Umbilical cord (tissue), 2 donors: ENCODE measurements around the gene LSP1. TPM values are rescaled to one million over a fixed set of nuclear protein-coding genes. Genes with fewer than 3 reads are reported as not detected.

Experiments
- DNase-seq: peaks from one replicate; pipeline ENCODE4 v3.0.0-alpha.2; 2015; ENCODE audit warnings: low spot score
- total RNA-seq: library from RNA; depleted of rRNA; stranded (reverse); fragments of >200 nt; gene quantifications from one replicate; pipeline ENCODE4 v1.2.3, GENCODE V29; 2014; ENCODE audit warnings: low replicate concordance; ENCODE audit not compliant: insufficient read depth

The LSP1 gene
- total RNA-seq, 1 donor from 2014 or later = 85.5 TPM

DNA sequence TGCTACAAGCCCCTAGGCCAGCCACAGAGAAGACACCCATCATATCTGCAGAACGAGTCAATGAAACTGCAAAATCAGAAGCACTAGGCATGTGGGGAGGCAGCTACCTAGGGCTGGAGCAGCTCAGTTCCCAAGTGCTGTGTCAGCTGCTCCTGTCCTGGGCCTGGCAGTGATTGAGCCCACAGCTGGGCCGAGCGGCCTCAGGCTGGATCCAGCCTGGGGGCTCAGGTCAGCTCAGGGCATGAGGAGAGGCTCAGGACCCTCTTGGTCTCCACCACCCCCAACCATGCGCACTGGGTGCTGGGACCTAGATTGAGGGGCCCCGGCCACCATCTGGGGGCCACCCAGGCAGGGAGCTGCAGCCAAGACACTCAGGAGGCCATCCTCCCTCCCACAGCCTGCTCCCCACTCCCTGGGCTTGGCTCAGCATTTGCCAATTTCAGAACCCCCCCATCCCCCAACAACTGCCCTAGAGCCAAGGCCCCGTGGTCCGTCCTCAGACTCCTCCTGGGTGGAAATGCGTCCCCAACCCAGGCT, 64.2 kb downstream of the LSP1 start:
- no peak for DNase-seq

DNA sequence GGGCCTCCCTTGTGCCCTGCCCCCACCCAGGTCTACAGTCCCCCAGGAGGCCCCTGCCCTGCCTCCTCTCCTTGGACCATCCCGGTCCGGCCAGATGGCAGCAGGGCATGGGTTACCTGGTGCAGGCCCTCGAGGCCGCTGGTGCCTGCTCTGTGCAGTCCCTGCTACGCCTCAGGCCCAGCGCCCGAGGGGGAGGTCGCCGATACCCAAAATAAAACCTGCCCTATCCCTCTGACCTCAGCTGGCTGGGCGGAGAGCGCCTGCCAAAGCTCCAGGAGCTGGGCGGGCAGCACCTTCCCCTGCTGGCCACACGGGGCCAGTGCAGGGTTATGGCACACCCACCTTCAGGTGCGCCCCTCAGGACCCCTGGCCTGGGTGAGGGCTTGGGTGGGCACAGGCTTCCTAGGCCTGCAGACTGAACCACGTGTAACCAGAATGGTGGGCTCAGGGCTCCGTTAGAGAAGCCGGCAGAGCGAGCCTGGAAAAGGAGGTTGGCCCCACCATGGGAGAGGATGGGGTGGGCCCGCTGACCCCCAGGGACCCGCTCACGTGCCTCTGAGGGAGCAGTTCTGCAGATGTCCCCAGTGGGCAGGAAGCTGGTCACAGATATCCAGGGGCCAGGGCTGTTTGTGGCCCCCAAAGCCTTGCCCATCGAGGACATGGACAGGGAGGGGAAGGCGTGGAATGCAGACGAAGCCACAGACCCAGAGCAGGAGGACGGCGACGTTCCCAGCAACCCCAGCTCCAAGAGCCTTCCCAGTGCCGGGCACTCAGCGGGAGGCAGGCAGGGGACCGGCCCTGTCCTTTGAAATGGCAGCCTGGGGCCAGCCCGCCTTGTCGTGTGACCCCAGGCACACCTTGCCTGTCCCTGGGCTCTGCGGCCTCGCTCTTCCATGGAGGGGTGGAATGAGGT, 64.9 kb downstream of the LSP1 start:
- DNase-seq = no peak

DNA sequence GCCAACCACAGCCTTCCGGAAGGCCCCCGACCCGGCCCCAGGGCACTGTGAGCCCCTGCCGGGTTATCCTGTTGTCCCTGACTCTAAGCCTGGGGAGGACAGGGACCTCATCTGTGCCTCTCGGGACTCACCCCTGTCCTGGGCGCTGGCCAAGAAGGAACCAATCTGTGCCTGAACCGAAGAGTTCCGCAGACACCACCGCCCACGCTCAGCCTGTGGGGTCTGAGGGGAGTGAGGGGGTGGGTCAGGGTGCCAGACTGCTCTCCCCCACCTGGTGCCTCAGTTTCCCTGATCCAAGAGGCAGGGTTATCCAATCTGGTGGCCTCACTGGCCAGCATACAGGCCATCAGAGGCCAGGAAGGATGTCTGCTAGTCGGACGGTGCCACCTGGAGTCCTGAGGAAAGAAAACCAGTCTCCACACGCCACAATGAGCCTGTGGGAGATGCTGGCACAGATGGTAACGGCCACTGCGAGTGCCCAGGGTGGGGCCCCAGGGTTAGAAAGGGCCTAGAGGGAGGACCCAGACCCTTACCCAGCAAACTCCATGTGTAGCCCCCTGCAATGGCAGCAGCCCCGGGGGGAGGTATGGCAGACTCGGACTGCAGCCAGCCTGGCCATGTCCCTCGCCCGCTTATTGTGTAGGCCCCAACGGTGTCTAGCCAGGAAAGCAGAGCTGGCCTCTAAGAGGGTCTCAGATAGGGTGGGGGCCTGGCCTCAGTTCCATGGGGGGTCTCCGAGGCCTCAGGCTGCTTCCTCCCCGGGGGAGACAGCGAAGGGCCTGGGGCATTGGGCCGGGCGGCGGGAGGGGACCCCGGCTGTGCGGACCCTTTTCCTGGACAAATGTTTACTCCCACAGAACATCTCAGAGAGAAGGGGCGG, 65.8 kb downstream of the LSP1 start:
- DNase-seq = no peak

DNA sequence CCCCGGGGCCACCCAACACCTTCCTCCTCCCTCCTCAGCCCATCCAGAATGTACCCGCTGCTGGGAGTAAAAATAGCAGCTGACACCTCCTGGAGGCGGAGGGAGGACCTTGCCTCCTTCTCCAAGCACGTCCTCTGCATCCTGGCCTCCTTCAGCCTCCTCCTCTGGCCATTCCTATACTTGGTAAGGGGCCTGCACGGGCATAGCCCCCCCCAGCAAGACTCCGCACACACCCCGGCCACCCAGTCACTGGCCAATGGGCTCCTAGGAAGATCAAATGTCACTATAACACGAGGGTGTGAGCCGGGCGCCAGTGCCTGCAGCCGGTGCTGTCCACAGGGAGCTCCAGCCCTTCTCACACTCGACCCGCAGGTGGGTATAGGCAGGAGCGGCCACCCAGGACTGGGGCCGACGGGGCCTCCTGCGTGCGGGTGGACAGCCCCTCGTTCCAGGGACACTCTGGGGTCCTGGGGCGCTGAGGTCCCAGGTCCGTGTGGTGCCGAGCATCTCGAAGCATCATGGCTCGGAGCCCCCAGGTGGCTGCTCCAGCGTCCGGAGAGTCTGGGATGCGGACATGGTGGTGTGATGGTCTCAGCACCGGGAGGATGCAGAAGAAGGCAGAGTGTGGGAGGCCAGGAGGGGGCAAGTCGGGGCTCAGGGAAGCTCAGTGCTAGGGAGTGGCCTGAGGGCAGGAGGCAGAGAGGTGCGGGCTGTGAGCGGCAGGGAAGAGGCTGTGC, 66.7 kb downstream of the LSP1 start, which contains the start of gene TNNT3:
Gene TNNT3 (plus strand): TSS at position 313 of the 737 bp plus-strand sequence. CDS start 3,172 bp downstream, outside the sequence.
- DNase-seq = no peak

DNA sequence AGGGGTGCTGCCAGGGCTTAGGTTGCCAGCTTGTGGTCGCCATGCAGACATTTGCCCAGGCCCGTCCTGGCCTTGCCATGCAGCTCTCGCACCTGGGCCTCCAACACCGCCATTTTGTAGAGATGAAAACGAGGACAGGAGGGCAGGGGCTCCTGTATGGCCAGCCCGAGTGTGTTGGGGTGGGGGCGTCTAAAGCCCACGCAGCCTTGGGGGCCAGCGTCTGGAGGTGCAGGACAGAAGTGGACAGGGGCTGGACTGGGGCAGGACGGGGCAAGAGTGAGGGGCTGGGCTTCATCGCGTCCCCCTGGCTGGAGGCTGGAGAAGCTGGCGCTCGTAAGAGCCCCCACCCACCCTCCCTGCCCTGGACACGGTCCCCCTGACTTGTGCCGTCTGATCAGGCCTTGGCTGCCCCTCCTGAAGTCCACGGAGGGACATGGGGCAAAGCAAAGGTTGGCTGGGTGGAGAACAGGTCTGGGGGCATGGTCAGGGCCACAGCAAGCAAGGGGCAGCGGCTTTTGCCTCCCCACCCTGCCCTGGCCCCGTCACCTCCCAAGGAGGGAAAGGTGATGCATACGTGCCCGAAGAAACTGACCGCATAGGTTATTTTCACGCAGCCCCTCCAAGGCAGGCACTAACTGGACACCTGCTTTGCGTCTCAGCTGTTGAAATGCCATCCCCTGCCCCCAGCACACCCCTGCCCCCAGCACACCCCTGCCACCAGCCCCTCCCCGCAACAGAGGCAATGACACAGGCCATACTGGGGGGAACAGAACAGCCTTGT, 67.4 kb downstream of the LSP1 start:
- DNase-seq = no peak

DNA sequence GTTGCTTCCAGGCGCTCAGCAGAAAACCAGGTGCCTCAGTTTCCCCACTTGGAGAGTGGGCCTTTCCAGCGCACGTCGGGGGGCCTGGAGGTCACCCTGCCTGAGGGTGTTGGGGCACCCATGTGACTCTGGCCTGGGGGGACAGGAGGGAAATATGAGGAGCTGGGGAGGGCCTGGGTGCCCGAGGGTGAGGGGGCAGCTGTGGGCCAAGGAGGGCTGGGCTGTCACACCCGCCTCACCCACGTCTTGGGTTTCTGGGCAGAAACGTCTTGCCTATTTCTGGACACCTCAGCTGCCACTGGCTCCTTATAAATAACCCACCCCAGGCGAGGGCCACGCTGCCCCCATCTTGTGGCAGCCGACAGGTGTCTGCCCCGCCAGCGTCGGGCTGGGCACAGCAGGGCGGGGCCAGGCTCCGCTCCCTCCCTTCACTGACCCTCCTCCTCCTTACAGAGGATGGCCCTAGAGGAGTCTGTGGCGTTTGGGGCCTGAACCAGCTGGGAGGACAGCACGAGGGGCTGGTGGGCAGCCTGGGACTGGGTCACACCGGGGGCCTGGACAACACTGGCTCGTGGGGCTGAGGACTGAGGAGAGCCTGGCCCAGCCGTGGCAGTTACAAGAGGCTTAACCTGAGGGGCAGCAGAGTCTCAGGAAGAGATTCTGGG, 68.2 kb downstream of the LSP1 start:
- DNase-seq = no peak

DNA sequence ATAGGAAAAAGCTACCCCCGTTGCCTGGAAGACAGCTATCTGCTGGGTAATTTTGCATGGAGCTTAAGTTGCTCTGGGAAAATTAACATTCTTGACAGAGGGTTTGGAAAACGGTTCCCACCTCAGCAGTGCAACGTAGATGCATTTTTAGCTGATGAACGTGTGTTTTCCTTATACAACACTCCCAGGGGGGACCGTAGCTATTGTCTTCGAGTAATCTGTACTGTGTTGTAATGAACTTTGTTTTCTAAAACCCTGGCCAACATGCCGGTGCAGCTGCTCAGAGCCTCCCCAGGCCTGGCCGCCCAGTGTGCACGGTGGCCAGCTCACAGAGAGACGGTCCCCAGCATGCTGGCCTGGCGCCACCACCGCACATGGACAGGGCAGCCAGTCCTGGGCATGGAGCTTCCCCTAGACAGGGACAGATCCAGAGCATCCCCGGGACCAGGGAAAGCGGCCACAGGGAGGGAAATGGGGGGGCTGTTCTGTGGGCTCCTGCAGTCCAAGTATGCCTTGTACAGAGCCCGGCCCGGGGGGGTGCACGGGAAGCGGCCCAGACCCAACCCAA, 68.8 kb downstream of the LSP1 start:
- no peak for DNase-seq

DNA sequence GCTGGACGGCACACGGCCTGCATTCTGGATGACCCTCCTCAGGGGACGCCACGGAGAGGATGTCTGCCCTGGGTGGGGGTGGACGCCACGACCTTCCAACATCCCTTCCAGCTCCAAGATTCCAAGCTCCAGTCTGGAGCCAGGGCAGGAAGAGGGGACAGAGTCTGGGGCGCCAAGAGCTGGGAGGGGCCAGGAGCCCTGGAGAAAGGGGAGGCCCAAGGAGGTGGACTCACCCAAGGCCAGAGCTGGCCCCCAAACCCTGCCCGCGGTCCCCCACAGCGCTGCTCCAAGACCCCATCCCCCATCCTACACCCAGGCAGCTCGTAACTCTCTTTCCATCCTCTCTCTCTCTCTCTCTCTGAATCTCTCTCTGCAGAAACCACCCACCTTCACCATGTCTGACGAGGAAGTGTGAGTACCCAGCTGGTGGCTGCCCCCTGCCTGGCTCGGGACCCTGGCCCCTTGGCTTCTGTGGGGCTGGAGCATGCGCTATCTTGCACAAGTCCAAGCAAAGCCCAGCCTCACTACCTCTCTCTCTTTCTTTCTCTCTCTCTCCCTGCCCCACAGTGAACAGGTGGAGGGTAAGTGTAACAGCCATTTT, 69.7 kb downstream of the LSP1 start:
- DNase-seq = no peak

DNA sequence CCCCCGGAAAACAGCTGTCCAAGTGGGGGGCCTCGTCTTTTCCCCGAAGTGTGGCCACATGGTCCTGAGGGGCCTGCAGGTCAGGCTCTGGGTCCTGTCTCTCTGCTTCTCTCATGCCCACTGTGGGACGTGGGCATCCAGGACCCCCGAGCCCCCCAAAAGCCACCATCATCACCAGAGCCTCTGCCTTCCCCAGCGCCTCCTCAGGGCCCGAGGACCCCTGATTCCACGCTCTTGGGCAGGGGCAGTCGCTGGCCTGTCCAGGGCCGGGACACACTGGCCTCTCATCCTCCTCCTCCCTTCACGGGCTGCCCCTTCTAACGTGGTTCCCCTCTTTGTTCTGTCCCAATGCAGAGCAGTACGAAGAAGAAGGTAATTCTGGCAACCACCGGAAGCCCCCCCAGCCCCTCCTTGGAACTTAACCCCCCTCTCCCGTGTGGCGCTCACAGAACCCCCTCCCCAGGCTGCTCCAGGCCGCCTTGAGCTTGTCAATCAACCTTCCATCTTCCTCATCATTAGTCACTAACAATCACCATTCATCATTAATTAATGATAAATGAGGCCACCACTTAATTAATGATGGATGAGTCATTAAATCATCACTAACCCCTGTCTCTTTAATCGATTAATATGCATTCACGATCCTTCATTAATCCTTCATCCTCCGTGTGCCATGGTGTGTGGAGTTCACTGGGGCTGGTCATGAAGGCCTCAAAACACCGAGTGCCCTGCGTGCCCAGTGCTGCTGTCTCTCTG, 70.5 kb downstream of the LSP1 start:
- no peak for DNase-seq

DNA sequence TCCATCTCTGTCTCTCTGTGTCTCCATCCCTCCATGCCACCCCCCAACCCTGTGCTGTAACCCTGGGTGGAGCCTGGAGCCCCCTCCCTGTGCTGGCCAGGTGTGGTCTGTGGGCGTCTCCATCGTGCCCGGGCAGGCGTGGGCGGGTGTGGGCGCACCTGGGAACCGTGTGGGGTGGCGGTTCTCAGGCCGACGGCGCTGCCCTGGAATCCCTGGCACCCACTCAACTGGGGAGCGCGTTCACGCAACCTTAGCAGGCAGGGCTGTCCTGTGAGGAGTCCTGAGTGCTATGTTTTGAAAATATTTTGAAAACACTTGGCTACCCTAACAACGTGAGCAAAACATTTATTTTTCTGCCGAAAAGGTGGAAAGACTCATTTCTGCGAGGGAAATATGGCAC, 71.3 kb downstream of the LSP1 start:
- DNase-seq = no peak

DNA sequence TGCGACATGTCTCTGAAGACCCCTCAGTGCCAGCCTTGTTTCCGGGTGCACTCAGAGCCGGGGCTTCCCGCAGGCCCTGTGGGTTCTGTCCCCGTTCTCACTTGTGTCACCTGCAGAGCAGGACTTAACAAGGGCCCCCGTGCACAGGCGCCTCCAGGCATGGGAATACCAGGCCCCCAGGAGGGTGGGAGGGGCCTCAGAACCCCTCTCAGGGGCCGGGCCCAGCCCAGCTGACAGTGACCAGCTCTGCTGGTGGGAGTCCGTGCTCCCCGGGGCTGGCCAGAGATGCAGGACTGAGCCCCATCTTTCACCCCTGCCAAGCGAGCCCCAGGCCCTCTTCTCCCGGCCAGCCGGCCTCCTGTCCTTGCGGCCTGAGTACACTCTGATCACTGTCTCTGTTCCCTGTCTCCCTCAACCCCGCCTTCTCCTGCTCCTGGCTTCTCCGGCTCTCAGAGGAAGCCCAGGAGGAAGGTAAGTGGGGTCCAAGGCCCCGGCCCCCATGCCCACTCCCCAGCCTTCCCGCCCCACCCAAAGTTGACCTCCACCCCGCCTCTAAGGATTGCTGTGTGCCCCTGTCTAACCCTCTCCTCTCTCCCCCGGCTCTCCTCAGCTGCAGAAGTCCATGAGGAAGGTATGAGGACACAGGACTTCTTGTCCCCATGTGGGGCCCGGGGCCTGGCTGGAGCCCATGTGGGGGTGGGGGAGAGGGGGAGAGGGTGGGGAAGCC, 71.9 kb downstream of the LSP1 start:
- DNase-seq = no peak

DNA sequence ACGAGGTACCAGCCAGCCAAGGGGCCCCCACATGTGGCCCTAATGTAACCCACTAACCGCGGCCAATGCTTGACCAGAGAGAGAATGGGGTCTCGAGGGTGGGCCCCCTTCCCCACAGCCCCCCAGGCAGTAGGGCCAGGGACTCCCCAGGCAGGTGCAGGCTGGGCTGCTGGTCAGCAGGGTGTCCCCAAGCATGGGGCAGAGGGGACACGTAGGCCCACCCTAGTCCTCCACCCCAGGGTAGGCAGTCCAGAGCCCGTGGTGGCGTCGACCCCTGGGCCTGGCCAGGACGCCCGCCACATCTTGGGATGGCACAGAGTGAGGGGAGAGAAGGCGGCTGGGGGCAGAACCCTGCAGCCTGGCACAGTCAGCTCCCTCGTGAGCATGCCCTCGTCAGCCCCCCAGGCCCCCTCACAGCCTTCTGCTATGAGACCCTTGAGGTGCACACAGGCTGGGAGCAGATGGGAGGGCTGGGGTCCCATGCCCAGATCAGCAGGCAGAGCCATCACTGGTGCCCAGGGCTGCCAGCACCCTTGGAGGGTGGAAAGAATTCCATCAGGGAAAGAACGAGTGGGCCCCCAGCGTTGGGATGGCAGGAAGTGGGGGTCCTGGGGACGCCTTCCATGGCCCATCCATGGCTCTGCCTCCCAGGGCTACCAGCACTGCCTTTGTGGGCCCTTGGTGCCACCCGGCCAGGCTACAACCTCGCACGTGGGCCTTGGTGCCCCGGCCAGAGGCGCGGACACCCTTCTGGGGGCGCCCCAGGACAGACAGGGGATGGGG, 72.7 kb downstream of the LSP1 start:
- no peak for DNase-seq

DNA sequence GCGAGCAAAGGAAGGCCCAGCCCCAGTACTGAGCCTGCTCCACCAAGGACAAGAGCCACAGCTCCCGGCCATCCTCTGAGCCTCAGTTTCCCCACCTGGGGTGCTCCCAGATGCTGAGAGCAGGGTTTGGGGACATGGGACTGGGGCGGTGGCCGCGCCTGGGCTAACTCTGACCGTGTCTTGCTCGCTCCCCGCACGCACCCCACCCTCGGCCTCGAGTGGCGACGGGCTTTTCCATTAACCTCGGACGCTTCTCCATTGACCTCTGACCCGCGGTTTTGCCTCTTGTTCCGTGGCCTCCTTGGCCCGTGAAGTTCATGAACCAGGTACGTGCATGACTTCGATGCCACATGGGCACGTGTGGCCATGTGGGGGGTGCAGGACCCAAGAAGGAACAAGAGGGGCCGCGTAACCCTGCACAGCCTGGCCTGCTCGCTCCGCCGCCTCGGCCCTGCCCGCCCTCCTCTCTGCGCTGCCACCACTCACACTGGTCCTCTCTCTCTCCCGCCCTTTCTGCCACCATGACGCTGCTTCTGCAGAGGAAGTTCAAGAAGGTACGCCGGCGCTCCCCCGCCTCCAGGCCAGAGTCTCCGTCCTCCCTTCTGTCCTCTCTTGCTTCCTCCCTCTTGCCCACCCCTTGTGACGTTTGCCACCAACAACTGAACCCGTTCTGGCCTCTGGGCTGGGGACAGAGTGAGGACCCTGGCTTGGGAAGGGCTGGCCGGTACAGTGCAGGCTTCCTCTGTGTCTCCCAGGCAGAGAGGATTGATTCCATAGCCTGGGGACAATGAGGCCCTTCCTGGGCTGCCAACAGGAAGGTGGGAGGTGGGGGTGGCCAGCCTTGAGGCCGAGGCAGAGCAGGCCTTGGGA, 73.5 kb downstream of the LSP1 start:
- no peak for DNase-seq

DNA sequence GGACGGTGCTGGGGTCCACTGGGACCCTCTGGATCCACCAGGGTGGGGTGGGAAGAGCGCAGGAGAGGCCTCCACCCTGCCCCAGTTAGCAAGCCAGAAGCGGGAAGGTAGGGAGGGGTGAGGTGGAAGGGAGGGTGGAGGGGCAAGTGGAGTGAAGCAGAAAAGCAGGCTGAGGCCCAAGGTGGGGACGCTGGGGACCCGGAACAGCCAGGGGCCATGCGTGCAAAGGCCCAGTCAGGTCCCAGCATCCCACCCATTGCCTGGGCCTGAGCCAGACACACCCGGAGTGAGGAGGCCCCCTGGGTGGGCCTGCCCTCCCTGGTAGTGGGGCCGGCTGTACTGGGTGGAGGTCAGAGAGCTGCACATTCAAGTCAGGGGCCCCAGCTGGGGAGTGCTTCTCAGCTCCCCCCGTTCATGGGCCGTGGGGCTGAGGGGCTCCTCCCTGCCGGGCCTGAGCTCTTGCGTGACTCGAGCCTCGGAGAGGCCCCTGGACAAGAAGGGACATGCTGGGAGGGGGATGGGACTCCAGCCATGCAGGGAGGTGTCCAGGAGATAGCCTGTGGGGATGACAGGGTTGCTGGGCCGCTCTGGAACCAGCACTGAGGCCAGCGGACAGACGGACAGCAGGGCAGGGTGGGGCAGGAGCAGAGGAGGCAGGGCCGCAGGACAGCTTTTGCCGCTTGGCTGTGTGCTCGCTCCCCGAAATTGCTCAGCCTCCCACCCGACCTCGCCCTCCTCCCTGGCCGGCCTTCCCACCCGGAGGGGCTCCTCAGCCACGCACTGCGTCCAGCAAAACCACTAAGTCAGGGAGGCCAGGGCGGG, 74.4 kb downstream of the LSP1 start:
- peak; percentile 97 for DNase-seq

DNA sequence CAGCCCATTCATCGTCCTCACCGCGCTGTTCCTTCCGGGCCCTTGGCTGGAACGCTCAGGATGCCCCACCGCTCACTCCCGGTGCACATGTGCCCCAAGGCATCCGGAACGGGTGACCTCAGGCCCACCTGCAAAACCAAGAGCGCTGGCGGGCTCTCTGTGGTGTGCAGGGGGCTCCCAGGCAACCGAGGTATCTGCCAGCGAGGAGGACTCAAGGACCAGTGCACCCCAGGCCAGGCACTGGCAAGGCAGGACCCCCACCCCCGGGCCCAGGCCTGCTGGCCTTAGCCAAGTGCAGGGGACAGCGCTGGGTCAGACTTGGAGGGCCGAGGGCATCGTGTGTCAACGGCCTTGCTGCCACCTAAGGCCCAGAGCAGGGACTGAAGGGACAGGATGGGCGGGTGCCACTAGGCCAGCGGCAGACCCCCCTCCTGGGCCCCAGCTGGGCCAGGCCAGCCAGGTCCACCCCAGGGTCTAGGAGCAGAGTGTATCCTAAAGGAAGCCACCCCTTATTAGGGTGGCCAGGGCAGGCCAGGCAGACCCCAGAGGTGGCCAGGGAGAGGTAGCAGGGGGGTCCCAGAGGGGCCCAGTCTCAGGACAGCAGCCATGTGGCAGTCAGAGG, 75.1 kb downstream of the LSP1 start:
- no peak for DNase-seq
